IPS-18a (cell line): ENCODE data around the gene PAQR8.

Source experiments
- H3K27ac ChIP-seq: one replicate; pipeline ENCODE4 v1.5.1; 2013; ENCODE audit warnings: low read length
- H3K27me3 ChIP-seq: one replicate; pipeline ENCODE4 v1.6.1; 2013; ENCODE audit warnings: mild to moderate bottlenecking, low read length; ENCODE audit not compliant: control insufficient read depth, insufficient read depth
- H3K36me3 ChIP-seq: one replicate; pipeline ENCODE4 v1.6.1; 2013; ENCODE audit warnings: low read depth, low read length; ENCODE audit not compliant: control insufficient read depth
- H3K4me1 ChIP-seq: one replicate; pipeline ENCODE4 v1.6.1; 2013; ENCODE audit warnings: low read depth, low read length; ENCODE audit not compliant: control insufficient read depth
- H3K4me3 ChIP-seq: one replicate; pipeline ENCODE4 v1.5.1; 2013; ENCODE audit warnings: low read length
- H3K9ac ChIP-seq: one replicate; pipeline ENCODE4 v1.6.1; 2013; ENCODE audit warnings: mild to moderate bottlenecking, low read length, moderate library complexity
- H3K9me3 ChIP-seq: one replicate; pipeline ENCODE4 v1.6.1; 2013; ENCODE audit warnings: low read depth, low read length; ENCODE audit not compliant: control insufficient read depth

Gene PAQR8

GRCh38 chr6:52352239-52353018 lies 9.5 kb upstream of the PAQR8 start:
- Histone ChIP-seq H3K4me3 (no peak overlapping the region), H3K27ac (no peak overlapping the region), H3K36me3 (no peaks in the 10 kb centered on the region), H3K9ac (no peak overlapping the region), H3K9me3 (no peaks in the 10 kb centered on the region), H3K27me3 (no peaks in the 10 kb centered on the region), H3K4me1 (no peaks in the 10 kb centered on the region)

- Histone ChIP-seq H3K4me1 (peaks cover 2% of the 10 kb centered on the region), H3K4me3 (no peak overlapping the region)
These were observed 5.9 kb upstream of the PAQR8 start for GRCh38 chr6:52356017-52356416.

GRCh38 chr6:52359403-52359802 lies 2.5 kb upstream of the PAQR8 start:
- Histone ChIP-seq H3K9me3 (no peaks in the 10 kb centered on the region), H3K9ac (no peak overlapping the region), H3K4me1 (peaks cover 8% of the 10 kb centered on the region), H3K4me3 (no peak overlapping the region), H3K27ac (no peak overlapping the region), H3K36me3 (no peaks in the 10 kb centered on the region), H3K27me3 (peaks cover 34% of the 10 kb centered on the region)

More at GRCh38 chr6:52356017-52356416, 5.9 kb upstream of the PAQR8 start:
- Histone ChIP-seq H3K27ac (no peak overlapping the region), H3K9ac (no peak overlapping the region), H3K36me3 (no peaks in the 10 kb centered on the region), H3K27me3 (peaks cover 6% of the 10 kb centered on the region), H3K9me3 (no peaks in the 10 kb centered on the region)

GRCh38 chr6:52360028-52360427 lies 1.9 kb upstream of the PAQR8 start:
- no peak overlapping the region for H3K27ac ChIP-seq

GRCh38 chr6:52360601-52361413 lies 1.1 kb upstream of the PAQR8 start:
- H3K27ac ChIP-seq, result no peak overlapping the region
- H3K4me3 ChIP-seq, result peak overlapping the region; percentile 76
- H3K9me3 ChIP-seq, result no peaks in the 10 kb centered on the region
- H3K9ac ChIP-seq, result no peak overlapping the region
- peaks cover 36% of the 10 kb centered on the region for H3K27me3 ChIP-seq
- H3K4me1 ChIP-seq, result peaks cover 8% of the 10 kb centered on the region
- H3K36me3 ChIP-seq, result no peaks in the 10 kb centered on the region

More at GRCh38 chr6:52360028-52360427, 1.9 kb upstream of the PAQR8 start:
- Histone ChIP-seq H3K9me3 (no peaks in the 10 kb centered on the region), H3K27me3 (peaks cover 36% of the 10 kb centered on the region), H3K4me3 (no peak overlapping the region), H3K9ac (no peak overlapping the region), H3K4me1 (peaks cover 8% of the 10 kb centered on the region), H3K36me3 (no peaks in the 10 kb centered on the region)

GRCh38 chr6:52361414-52361944 lies 472 bp upstream of the PAQR8 start:
- Histone ChIP-seq H3K27me3 (peaks cover 36% of the 10 kb centered on the region), H3K4me1 (peaks cover 8% of the 10 kb centered on the region), H3K36me3 (no peaks in the 10 kb centered on the region), H3K9ac (peak overlapping the region; percentile 35), H3K4me3 (peak overlapping the region; percentile 76), H3K9me3 (no peaks in the 10 kb centered on the region), H3K27ac (no peak overlapping the region)

- Histone ChIP-seq H3K9me3 (no peaks in the 10 kb centered on the region), H3K27ac (no peak overlapping the region), H3K9ac (peak overlapping the region; percentile 59), H3K36me3 (no peaks in the 10 kb centered on the region), H3K27me3 (peaks cover 36% of the 10 kb centered on the region), H3K4me3 (peak overlapping the region; percentile 76), H3K4me1 (peaks cover 8% of the 10 kb centered on the region)
These were observed 684 bp downstream of the PAQR8 start for GRCh38 chr6:52362443-52363227.

GRCh38 chr6:52363228-52363867 lies 1.4 kb downstream of the PAQR8 start:
- Histone ChIP-seq H3K9ac (peak overlapping the region; percentile 59), H3K36me3 (no peaks in the 10 kb centered on the region), H3K27ac (no peak overlapping the region), H3K9me3 (no peaks in the 10 kb centered on the region), H3K4me1 (peaks cover 8% of the 10 kb centered on the region), H3K27me3 (peaks cover 36% of the 10 kb centered on the region), H3K4me3 (peak overlapping the region; percentile 76)

GRCh38 chr6:52364480-52365166 lies 2.7 kb downstream of the PAQR8 start:
- H3K36me3 ChIP-seq, result no peaks in the 10 kb centered on the region
- no peak overlapping the region for H3K4me3 ChIP-seq
- no peaks in the 10 kb centered on the region for H3K9me3 ChIP-seq
- H3K27ac ChIP-seq, result no peak overlapping the region
- no peak overlapping the region for H3K9ac ChIP-seq
- peaks cover 36% of the 10 kb centered on the region for H3K27me3 ChIP-seq
- H3K4me1 ChIP-seq, result peaks cover 8% of the 10 kb centered on the region

GRCh38 chr6:52365317-52365716 lies 3.4 kb downstream of the PAQR8 start:
- Histone ChIP-seq H3K9me3 (no peaks in the 10 kb centered on the region), H3K27me3 (peaks cover 36% of the 10 kb centered on the region), H3K36me3 (no peaks in the 10 kb centered on the region), H3K9ac (no peak overlapping the region), H3K4me1 (peaks cover 8% of the 10 kb centered on the region), H3K27ac (no peak overlapping the region), H3K4me3 (no peak overlapping the region)
